HG03139 (cell line): ENCODE results near the gene POP4.
"Not testable (repeated sequence)": the region's sequence is repeated elsewhere in the genome, so short reads cannot be mapped to it uniquely, and the experiment has no call there.

Experiments used
- ATAC-seq: cut with Tn5 transposase; IDR thresholded peaks from one replicate; pipeline ENCODE4 v1.9.1; 2021; ENCODE audit not compliant: unreplicated experiment

POP4 gene, protein sequence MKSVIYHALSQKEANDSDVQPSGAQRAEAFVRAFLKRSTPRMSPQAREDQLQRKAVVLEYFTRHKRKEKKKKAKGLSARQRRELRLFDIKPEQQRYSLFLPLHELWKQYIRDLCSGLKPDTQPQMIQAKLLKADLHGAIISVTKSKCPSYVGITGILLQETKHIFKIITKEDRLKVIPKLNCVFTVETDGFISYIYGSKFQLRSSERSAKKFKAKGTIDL

DNA sequence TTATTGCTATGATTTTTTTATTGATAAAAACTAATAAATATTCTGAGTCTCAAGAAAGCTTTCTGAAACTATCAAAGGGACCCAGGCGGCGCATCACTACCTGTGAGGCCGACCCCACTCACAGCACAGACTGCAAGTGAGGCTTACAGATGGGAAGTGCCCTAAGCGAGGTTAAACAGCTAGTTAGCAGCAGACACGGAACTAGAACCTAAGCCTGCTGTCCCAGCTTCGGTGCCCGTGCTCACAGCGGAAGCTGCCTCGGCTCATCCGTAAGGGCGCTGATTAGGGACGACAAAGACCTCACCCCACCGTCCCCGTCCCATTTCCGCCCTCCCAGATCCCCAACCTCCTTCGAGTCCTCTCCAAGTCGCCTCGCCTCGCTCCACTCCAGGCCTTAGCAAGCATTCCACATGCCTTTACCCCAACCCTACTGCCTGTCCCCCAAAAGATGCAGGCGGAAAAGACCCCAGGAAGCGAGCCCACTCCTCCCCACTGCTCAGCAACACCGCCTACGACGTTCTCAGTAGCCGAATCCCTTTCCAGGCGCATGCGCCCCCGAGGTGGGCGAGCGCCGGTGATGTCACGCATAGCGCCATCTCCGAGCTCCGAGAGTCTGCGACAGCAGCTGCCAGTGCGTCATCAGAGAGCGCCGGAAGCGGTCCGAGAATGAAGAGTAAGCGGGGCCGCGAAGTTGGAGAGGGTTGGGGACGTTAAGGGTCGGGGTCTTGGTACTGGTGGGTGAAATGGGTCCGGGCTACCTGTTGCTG, at the start of gene POP4:
Gene POP4 (plus strand): TSS at position 631 of the 767 bp plus-strand sequence. CDS start 36 bp downstream, at position 667.
- peak; percentile 54 for ATAC-seq

DNA sequence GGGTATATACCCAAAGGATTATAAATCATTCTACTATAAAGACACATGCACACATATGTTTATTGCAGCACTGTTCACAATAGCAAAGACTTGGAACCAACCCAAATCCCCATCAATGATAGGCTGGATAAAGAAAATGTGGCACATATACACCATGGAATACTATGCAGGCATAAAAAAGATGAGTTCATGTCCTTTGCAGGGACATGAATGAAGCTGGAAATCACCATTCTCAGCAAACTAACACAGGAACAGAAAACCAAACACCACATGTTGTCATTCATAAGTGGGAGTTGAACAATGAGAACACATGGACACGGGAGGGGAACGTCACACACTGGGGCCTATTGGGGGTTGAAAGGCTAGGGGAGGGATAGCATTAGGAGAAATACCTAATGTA, 47.0 kb upstream of the POP4 start:
- ATAC-seq = not testable (repeated sequence)

DNA sequence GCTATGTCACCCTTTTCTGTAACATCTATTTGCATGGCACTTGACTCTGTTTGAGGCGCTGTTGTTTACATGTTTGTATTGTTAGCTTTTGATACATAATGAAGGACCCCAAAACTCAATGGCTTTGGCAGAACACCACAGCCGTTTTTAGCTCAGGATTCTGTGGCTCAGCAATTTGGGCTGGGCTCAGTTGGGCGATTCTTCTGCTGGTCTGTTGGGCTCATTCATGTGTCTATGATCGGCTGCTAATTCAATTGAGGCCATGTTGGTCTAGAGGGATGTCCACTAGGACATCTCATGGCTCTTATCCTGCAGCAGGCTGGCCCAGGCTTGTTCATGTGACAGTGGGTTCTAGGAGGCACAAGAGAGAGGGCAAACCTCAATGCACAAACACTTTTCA, 46.3 kb upstream of the POP4 start:
- ATAC-seq = no peak

DNA sequence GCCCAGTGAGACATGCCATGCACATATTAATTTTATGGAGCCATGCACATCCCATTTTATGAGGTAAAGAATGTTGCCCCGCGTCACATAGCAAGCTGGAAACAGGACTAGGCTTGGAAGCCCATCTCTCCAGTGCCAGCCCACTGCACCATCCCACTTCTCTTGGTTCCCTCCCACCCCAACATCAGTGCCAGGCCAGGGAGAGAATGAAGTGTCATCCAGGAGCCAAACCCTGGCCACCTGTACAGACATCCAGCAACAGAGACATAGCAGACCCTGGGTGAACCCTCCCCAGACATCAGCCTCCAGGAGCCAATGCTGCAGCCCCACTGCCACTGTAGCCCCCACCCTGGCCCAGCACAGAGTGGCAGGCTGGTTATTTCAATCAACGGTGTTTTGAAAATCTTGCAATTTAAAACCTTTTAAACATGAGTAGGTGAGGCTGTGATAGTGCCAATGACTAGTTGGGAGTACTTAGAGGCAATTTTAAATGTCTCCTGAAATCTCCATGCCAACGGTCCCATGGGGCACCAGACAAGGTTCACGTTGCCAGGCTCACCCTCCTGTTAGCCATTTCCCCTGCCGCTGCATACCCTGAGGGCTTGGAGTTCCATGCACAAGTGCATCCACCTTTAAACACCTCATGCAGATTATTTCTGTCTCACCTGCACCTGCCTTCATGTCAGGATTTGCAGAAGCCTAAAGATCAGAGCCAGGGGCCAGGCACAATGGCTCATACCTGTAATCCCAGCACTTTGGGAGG, 45.6 kb upstream of the POP4 start:
- no peak for ATAC-seq

DNA sequence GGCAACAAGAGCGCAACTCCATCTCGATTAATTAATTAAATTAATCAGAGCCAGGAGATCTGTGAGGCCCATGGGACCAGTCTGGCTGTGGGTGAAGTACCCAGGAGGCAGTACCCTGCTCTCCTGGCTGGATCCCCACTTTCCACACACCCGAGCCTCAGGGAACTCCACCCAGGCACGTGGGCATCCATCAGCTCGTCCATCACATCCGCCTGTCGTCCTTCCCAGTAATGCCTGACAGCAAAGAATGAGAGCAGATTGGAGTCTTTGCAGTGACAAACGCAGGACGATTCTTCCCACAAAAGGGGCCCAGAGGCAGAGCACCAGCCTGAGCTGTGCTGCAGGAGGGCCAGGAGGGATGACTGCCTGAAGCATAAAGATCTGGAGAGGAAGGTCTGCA, 44.5 kb upstream of the POP4 start:
- ATAC-seq = no peak

DNA sequence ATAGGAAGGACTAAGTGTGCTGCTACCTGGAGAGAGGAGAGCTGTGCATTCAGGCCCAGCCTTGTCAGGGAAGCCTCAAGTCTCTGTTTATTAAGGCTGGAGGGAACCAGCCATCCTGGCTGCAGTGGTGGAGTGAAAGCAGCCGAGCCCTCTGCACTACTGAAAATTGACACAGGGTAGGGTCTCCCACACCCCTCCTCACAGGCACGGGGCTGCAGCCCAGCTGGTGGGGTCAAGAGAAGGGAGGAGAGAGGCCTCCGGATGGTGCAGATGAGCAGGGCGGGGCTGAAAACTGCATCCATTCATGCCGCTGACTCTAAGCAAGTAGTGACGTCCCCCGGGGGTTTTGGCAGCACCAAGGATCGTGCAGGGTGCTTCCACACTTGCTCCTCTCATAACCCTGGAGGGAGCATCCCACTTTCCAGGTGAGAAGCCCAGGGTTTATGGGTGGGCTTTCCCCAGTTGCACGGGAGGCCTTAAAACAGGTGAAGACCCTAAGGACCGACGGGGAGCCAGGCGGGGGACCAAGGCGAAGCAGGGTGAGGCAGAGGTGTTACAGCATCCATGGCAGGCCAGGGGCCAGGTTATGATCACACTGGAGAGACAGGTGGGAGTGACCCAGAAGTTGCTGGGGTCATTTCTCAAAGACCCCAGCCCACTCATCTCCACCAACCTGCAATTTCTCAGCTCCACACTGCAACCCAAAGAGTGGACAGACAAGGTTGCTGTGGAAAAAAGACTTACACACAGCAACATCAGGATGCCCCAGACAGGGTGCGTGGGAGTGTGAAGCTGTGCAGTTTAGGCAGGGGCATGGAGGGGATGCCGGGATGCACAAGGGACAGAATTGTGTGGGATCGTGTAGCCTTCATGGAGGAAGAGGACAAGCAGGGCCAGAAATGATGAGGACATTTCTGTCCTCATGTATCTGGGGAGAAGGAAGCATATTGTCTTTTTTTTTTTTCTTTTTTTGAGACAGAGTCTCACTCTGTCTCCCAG, 43.5 kb upstream of the POP4 start:
- ATAC-seq = no peak

DNA sequence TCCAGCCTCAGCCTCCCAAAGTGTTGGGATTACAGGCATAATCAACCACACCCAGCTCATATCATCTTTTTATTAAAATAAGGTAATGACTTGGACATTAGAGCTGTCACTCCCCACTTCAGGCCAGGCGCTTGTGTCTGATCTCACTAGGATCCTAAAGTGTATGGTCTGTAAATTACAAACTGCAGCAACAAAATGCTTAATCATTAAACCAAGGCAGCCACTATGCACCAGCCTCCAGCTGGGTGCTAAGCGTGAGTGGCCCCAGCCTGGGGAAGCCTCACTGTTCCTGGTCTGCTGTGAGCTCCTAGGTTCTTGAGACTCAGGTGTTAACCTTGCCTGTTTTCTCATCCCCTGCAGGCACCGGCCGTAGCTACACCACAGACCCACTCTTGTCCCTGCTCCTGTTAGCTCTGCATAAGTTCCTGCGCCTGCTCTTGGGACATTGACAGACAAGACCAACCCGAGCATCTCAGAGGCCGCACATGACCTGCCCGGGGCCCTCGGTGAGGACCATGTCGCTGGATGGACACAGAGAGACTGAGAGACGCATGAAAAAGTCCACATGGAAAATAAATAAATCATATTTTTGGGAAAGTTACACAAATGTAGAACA, 42.5 kb upstream of the POP4 start:
- no peak for ATAC-seq

DNA sequence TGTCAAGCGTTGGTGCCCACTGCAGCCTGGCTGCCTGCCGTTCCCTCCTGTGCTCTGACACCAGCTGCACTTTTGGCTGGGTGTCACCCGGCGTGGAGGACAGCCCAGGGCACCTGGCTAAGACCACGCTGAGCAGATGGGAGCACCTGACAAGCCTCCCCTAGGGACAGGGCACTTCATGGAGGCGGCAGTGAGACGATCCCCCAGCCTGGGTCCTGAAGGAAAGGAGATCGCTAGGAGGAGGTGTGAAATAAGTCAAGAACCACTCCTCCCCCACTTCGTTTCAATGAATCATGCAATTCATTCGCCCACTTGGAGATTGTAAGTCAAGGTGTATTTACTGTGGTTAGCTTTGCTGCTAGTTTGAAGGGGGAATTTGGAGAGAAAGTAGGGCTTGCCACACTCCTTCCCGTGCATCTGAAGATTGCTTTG, 41.5 kb upstream of the POP4 start:
- ATAC-seq = no peak

DNA sequence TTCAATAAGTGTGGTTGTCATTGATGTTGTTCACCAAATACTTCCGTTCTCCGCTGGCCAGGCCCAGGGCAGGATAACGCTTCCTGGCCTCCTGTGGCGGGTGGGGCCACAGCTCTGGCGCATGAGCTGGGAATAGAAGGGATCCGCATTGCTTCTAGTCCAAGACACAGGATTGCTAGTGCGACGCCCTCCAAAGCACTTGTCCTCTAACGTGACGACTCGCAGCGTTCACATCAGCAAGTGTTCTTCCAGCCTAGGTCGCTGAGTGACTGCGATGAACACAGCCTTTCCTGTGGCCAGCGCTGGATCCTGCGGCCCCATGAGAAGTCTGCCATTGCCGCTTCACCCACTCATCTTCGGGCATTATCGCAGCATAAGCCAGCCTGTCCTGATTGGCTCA, 40.9 kb upstream of the POP4 start:
- no peak for ATAC-seq

DNA sequence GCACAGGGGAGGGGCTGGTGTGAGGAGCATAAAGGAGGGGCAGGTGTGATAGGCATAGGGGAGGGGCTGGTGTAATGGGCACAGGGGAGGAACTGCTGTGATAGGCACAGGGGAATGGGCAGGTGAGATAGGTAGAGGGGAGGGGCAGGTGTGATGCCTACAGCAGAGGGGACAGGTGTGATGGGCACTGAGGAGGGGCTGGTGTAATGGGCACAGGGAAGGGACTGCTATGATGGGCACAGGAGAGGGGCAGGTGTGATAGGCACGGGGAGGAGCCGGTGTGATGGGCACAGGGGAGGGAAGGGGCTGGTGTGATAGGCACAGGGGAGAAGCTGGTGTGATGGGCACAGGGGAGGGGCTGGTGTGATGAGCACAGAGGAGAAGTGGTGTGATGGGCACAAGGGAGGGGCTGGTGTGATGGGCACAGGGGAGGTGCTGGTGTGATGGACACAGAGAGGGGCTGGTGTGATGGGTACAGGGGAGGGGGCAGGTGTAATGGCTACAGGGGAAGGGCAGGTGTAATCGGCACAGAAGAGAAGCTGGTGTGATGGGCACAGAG, 39.5 kb upstream of the POP4 start:
- no peak for ATAC-seq

DNA sequence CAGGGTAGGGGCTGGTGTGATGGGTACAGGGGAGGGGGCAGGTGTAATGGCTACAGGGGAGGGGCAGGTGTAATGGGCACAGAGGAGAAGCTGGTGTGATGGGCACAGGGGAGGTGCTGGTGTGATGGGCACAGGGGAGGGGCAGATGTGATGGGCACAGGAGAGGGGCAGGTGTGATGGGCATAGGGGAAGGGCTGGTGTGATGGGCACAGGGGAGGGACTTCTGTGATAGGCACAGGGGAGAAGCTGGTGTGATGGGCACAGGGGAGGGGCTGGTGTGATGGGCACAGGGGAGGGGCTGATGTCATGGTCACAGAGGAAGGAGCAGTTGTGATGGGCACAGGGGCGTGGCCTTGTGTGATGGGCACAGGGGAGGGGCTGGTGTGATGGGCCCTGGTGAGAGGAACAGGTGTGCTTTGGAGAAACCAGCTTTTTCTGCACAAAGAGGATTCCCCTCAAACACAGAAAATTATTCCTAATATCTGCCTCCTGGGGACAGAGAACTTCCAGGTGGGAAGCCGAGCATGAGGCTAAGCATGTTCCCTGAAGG, 38.6 kb upstream of the POP4 start:
- no peak for ATAC-seq

DNA sequence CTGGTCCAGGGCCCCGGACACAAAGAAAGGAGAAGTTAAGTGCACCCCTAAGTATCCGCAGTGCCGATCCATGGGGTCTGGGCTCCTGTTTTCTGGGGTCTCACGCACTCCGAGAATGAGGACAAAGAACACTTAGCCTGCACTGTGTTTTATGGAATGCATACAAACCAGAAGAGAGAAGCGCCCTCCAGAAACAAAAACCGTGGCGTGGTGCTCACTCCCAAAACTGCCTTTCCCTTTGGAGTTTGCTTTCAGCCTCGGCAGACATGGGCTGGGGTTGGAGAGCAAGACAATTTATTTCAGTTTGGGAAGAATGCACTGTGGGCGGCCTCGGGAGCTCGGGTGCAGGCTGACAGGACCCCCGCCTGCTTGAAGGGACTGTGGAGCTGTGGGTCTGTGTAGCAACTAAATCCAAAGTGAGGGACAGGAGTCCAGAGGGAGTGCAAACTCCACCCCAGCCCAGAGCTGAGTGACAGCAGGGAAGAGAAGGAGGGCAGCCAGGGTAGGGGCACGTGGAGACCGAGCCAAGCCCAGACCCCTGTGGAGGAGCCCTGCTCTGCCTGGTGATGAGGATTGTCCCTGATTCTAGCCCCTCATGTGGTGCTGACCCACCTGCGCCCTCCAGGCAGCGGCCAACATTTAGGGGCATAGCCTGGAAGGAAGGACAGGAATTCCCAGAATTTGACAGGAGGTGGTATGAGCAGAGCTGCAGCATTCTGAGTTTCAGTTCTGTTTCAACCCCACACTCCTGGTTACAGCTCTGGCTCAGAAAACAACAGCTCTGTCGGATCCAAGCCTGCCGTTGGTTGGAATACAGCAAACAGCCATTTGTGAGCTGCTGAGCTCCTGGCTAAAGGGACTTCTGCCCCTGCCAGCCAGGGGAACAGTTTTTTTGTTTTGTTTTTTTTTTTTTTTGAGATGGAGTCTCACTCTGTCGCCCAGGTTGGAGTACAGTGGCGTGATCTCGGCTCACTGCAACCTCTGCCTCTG, 37.8 kb upstream of the POP4 start:
- ATAC-seq = no peak

DNA sequence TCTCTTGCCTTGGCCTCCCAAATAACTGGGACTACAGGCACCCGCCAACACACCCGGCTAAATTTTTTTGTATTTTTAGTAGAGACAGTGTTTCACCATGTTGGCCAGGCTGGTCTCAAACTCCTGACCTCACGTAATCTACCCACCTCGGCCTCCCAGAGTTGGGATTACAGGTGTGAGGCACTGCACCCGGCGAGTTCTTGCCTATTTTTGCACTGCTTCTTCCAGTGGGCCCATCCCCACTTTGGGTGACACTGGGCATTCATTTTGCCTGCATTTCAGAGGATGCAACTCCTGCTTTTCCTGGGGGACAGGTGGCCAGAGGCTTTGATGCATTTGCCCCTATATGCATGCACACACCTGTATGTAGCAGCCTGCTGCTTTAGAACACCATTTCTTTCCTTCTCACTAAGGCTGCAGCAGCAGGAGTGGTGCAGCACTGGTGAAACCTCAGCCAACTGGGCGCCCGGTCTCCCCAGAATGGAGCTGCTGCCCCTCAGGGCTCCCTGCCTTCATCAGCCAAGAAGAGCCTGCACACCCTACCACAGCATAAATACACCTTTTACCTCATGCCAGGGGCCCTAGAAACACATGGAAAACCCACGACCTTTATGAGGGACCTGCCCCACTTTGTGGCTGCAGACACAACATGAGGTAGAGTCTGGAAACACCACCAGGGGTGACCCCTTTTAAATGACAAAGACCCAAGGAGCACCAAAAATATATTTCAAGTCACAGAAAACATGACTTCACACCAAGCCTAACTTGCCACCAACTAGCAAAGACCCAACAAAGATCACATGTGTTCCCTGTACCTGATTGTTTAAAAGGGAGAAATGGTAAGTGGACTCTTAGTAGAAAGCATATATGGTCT, 36.8 kb upstream of the POP4 start:
- ATAC-seq = no peak

DNA sequence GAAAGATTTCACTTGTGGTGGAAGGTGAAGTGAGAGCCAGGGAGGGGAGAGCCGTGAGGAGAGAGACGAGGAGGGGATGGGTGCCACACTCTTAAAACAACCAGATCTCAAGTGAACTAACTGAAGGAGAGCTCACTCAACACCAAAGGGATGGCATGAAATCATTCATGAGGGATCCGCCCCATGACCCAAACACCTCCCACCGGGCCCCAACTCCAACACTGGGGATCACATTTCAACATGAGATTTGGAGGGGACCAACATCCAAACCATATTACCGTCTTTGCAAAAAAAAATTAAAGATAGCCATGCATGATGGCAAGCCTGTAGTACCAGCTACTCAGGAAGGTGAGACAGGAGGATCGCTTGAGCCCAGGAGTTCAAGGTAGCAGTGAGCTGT, 34.9 kb upstream of the POP4 start:
- no peak for ATAC-seq

DNA sequence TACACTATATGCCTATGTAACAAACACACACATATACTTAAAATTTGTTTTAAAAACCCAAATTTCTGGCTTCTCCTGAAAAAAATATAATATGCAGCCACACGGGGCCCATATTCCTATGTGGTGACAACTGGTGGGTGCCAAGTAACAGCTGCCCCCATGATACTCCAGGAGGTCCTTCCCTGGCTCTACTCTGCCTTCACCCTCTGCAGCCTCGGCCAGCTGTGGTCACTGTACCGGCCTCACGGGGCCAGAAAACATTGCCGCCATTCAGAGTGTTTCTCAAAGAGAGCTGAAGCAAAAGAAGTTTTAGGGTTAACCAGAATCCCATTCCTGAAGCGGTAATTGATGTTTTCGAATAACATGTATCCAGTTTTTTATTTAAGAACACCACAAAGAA, 32.6 kb upstream of the POP4 start:
- ATAC-seq = no peak

DNA sequence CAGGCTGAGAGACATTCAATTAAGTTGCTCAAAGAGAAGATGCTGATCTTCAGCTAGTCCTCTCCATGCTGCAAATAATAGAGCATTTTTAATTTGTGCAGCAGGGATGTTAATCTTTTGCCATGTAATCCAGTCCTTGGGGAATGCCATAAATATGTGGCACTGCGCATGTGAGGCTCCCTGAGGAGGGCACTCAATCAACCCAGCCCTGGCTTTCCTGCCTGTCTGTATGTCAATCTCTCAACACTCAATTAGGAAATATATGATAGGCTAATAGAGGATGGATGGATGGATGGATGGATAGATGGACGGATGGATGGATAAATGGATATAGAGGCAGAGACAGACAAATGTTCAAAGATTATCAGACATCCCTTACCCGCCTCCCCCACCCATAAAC, 31.6 kb upstream of the POP4 start:
- no peak for ATAC-seq

DNA sequence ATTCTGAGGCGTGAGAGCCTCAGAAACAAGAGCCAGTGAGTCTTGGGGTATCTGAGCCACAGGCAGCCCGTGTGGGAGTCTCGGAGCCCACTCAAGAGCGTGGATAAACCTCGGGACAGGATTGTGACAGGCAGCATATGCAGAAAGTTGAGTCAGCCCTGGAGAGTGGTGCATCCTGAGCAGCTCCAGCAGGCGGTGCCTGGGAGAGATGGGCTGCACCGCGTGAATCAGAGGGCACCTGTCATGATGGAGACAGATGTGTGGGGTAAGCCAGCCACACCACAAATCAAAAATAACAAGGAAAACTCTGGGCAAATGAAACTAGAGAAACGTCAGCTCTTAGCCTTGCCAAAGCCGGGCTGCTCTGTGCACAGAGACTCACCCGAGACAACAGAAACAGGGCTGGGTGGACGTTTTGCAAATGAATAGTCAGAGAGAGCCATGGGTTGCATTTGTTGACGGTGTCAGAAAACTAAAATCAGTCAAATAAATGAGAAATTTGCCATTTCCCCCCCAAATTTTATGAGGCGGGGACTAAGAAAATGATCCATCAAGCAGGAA, 30.0 kb upstream of the POP4 start:
- ATAC-seq = no peak
